ENCODE results near the gene CCR5.
"Not testable (repeated sequence)": the region's sequence is repeated elsewhere in the genome, so short reads cannot be mapped to it uniquely, and the experiment has no call there.

Gene CCR5

GRCh38 chr3:46370839-46371518 lies at the start of gene CCR5:
CCR5 (plus strand) TSS chr3:46370946; CDS start chr3:46372903, 1,957 bp downstream.
- DNase-seq: peak; percentile 73

DNA sequence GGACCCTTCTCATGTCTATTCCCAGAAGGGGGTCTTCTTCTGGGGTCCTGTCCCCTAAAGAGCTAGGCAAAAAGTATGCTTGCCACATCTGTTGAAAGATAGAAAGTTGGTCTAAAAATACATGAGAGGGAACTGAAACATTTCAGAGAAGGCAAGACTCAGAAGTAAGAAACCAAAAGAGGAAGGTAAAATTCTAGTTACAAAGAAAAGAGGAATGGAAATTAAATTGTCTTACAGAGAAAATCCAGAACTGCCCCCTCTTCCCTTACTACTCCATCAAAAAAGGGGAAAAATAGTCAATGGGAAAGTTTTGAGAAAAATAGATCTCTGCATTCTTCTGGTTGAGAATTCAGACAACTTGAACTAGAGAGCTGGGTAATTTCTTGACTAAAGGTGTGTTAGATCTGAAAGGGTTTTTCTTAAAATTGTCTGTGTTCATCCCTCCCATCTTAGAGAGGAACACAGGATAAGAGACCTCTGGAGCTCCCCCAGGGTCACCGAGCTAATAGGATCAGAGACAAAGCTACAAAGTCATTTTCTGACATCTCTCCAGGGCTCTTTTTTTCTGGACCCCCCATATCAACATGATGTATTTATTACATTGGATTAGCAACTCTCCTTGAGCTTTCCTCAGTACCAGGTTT lies 49.2 kb upstream of the CCR5 start:
- peak; percentile 78 for DNase-seq

- peak; percentile 89 for DNase-seq
These were observed 46.7 kb upstream of the CCR5 start for GRCh38 chr3:46324036-46324435.

DNA sequence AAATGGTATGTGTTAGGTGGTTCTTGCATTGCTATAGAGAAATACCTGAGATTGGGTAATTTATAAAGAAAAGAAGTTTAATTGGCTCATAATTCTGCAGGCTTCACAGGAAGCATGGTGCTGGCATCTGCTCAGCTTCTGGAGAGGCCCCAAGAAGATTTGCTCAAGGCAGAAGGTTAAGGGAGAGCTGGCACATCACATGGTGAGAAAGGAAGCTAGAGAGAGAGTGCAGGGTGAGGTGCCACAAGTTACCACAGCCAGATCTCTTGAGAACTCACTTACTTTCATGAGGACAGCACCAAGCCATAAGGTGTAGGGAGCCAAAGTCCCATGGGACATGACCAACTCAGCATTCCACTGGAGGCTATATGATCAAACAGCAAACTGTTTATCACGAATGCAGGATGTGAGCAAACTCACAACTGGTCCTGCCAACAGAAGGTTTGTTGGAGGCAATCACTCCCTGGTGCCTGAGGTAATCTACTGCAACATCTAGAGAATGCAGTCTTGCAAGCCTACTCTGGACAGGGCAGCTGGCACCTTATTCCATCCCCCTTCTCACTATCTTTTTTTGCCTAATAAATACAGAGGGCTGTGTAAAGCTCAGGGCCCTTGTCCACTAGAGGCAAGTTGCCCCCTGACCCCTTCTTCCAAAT lies 45.0 kb upstream of the CCR5 start:
- no peak for DNase-seq

DNA sequence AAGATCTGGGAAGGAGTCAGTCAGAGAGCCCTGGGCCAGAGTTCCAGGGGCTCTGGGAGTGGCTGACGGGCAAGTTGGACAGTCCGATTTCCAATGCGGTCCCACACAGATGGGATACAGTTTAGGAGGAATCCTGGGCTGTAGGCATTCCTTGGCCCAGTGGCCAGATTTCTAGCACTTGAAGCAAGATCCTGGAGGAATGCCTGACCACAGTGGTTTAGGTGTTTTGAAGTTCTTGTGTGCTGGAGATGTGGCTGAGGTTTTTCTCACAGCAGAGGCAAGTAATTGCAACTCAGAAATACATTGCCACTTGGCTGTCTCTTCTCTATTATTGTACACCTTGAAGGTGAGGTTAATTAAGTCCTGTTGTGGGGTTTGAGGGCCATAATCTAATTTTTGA lies 40.1 kb upstream of the CCR5 start:
- not testable (repeated sequence) for DNase-seq

- no peak for DNase-seq
These were observed 35.8 kb upstream of the CCR5 start for GRCh38 chr3:46334741-46335478.

DNA sequence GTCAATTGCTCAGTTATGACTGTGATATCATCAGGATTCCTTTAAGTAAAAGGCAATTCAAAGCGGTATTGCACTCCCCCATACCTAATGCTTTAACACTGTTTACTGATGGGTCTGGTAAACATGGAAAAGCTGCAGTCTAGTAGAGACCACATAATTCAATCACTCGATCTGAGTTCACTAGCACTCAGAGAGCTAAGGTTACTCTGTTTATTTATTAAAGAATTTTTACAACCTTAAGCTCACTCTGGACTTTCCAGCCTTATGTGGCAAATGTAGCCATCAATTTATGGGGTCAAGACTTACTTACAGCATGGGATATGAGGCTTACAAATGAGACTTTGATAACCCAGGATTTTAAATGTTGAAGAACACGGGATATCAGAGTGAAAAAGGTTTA lies 35.2 kb upstream of the CCR5 start:
- no peak for DNase-seq

GRCh38 chr3:46337911-46338310 lies 32.8 kb upstream of the CCR5 start:
- no peak for DNase-seq

DNA sequence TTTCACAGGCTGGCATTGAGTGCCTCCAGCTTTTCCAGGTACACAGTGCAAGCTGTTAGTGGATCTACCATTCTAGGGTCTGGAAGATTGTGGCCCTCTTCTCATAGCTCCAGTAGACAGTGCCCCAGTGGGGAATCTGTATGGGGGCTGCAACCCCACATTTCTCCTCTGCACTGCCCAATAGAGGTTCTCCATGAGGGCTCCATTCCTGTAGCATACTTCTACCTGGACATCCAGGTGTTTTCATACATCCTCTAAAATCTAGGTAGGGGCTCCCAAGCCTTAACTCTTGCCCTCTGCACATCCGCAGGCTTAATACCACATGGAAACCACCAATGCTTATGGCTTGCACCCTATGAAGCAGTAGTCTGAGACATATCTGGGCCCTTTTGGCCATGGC lies 31.9 kb upstream of the CCR5 start:
- DNase-seq: no peak

DNA sequence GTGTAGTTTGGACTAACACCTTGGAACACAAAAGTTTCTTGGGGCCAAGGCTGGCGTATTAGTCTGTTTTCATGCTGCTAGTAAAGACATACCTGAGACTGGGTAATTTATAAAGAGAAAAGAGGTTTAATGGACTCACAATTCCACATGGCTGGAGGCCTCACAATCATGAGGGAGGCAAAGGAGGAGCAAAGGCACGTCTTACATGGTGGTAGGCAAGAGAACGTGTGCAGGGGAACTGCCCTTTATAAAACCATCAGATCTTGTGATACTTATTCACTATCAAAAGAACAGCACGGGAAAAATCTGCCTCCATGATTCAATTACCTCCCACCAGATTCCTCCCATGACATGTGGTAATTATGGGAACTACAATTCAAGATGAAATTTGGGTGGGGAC lies 26.3 kb upstream of the CCR5 start:
- DNase-seq: no peak

GRCh38 chr3:46348823-46349482 lies 21.8 kb upstream of the CCR5 start:
- no peak for DNase-seq

GRCh38 chr3:46349484-46350261 lies 21.1 kb upstream of the CCR5 start:
- DNase-seq: peak; percentile 45

DNA sequence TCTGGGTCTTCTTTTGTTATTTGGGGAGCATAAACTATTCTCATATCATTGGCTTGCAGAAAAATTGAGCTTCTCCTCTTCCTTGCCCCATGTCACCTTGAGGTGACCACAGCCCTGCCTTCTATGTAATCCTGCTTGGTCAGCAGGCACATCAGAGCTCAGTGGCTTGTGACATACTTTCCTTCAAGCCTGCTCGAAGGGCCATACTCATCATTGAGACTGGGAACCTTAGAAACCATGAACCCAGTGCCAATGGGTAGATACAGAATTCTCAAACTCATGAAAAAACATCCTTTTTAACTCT lies 20.5 kb upstream of the CCR5 start:
- DNase-seq: no peak

DNA sequence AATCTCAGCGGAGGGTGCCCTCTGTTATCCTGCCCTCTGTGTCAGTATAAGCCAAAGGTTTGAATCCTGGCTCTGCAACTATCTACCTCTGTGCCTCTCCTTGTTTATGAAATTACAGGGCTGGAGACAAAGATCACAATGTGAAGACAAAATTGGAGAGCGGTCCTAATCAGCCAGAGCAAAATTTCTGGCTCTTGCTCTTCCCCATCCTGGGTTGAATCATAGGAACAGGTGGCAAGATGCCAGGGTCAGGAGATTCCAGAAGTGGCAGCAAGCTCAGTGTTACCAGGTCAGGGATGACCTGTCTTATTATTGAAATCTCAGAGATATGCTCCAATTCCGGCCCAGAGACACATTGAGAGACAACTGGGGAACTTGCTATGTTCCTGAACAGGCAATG lies 19.1 kb upstream of the CCR5 start:
- no peak for DNase-seq

GRCh38 chr3:46353090-46353489 lies 17.7 kb upstream of the CCR5 start:
- no peak for DNase-seq

- peak; percentile 37 for DNase-seq
These were observed 16.9 kb upstream of the CCR5 start, which contains the start of gene CCR2 for GRCh38 chr3:46353647-46354410. CCR2 (plus strand) TSS chr3:46354111; CDS start chr3:46357528, 3,417 bp downstream.

- no peak for DNase-seq
These were observed 16.3 kb upstream of the CCR5 start for GRCh38 chr3:46354478-46354877.

GRCh38 chr3:46354984-46355383 lies 15.8 kb upstream of the CCR5 start:
- no peak for DNase-seq

GRCh38 chr3:46356276-46356675 lies 14.5 kb upstream of the CCR5 start:
- no peak for DNase-seq

DNA sequence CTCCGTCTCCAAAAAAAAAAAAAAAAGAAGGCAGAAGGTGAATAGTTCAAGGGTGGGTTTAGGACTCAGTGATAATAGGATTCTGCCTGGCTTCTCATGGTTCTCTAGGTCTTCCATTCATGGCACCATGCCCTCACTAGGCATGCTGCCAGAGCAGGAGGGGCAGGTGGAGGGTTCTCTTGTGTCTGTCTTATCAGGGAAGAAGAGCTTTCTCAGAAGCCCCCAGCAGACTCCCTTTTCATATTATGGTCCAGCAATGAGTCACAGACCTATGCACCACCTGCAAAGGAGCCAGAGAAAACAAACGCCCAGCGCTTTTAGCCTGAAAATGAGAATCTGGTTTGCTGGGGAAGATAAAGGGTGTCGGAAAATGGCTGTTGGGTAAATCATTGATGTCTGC lies 13.8 kb upstream of the CCR5 start:
- DNase-seq: no peak

DNA sequence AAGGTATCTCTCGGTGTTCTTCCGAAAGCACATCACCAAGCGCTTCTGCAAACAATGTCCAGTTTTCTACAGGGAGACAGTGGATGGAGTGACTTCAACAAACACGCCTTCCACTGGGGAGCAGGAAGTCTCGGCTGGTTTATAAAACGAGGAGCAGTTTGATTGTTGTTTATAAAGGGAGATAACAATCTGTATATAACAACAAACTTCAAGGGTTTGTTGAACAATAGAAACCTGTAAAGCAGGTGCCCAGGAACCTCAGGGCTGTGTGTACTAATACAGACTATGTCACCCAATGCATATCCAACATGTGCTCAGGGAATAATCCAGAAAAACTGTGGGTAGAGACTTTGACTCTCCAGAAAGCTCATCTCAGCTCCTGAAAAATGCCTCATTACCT lies 12.3 kb upstream of the CCR5 start:
- no peak for DNase-seq
